ENCODE data around the gene KCND2.

The KCND2 gene

DNA sequence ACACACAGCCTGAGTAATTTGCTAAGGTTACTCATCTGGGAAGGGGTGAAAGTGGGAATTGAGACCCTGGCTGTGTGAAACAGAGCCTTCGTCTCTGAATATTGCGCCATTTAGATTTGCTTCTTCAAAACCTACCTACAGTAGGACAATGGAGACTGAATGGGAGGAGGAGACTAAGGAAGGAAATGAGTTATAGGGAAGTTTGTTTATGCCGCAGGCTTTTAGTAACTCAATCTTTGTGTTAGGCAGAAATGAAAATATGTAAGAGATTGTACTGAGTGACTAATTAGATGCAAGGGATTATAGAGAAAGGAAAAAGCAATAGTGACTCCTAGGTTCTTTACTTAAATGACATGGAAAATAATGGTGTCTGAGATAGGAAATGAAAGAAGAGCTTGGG lies 80.2 kb downstream of the KCND2 start:
- H3K9ac ChIP-seq (ENCODE audit: low read length in 5 of 5): no peak overlapping the region

DNA sequence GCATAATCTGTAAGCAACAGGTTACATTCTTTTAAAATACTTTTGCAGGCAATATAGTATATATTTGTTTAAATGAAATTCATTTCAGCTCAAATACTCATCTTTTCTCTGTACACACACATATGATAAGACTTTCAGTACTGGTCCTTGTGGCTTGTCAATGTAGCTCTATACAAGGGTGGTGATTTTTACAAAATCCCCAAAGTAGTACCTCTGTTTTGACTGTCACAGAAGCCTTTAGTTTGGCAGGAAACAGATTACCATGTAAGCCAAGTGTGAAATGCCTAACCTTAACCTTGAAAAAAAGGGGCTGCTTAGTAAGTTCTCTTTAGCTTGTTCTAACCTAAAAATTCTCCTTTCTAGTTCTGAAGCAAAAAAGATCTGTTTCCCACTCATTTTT lies 87.9 kb downstream of the KCND2 start:
- Histone ChIP-seq H3K9ac (ENCODE audit: low read length in 5 of 5) (no peak overlapping the region), H3K9me3 (ENCODE audit: control insufficient read depth in 5 of 5, low read length in 5 of 5) (no peaks in the 10 kb centered on the region), H3K27me3 (ENCODE audit: control insufficient read depth in 5 of 5, insufficient read depth in 4 of 5, low read length in 5 of 5) (no peaks in the 10 kb centered on the region), H3K4me1 (ENCODE audit: control insufficient read depth in 5 of 5, insufficient read depth in 5 of 5, low read length in 5 of 5) (no peaks in the 10 kb centered on the region), H3K27ac (ENCODE audit: low read depth, low read length) (no peak overlapping the region), H3K4me3 (ENCODE audit: low read depth in 1 of 5, low read length in 5 of 5) (no peak overlapping the region), H3K36me3 (ENCODE audit: control insufficient read depth in 5 of 5, insufficient read depth in 5 of 5, low read length in 5 of 5) (no peaks in the 10 kb centered on the region)

More for the DNA sequence above, 80.2 kb downstream of the KCND2 start:
- H3K27me3 ChIP-seq (ENCODE audit: control insufficient read depth in 5 of 5, insufficient read depth in 4 of 5, low read length in 5 of 5): no peaks in the 10 kb centered on the region
- no peak overlapping the region for H3K27ac ChIP-seq (ENCODE audit: low read depth, low read length)
- no peaks in the 10 kb centered on the region for H3K4me1 ChIP-seq (ENCODE audit: control insufficient read depth in 5 of 5, insufficient read depth in 5 of 5, low read length in 5 of 5)
- no peaks in the 10 kb centered on the region for H3K36me3 ChIP-seq (ENCODE audit: control insufficient read depth in 5 of 5, insufficient read depth in 5 of 5, low read length in 5 of 5)
- H3K9me3 ChIP-seq (ENCODE audit: control insufficient read depth in 5 of 5, low read length in 5 of 5): no peaks in the 10 kb centered on the region
- H3K4me3 ChIP-seq (ENCODE audit: low read depth in 1 of 5, low read length in 5 of 5): no peak overlapping the region

DNA sequence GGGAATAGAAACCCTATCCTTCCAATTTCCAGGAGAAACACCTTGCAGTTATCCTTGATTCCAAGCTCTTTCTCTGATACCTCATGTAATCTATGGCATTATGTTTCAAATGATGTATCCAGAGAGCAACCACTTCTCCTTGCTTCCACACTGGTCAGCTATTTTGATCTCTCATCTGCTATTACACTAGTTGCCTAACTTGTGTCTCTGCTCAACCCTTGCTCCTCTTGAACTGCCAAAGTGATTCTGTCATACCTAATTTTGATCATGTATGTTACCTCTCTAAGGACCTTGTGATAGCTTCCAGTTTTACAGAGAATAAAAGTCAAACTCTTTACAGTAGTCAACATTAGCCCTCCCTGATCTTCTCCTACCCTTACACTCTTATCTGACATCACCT lies 90.4 kb downstream of the KCND2 start:
- no peak overlapping the region for H3K4me3 ChIP-seq (ENCODE audit: low read depth in 1 of 5, low read length in 5 of 5)
- no peaks in the 10 kb centered on the region for H3K9me3 ChIP-seq (ENCODE audit: control insufficient read depth in 5 of 5, low read length in 5 of 5)
- H3K9ac ChIP-seq (ENCODE audit: low read length in 5 of 5): no peak overlapping the region
- H3K36me3 ChIP-seq (ENCODE audit: control insufficient read depth in 5 of 5, insufficient read depth in 5 of 5, low read length in 5 of 5): no peaks in the 10 kb centered on the region
- H3K27me3 ChIP-seq (ENCODE audit: control insufficient read depth in 5 of 5, insufficient read depth in 4 of 5, low read length in 5 of 5): no peaks in the 10 kb centered on the region
- H3K27ac ChIP-seq (ENCODE audit: low read depth, low read length): no peak overlapping the region
- no peaks in the 10 kb centered on the region for H3K4me1 ChIP-seq (ENCODE audit: control insufficient read depth in 5 of 5, insufficient read depth in 5 of 5, low read length in 5 of 5)

DNA sequence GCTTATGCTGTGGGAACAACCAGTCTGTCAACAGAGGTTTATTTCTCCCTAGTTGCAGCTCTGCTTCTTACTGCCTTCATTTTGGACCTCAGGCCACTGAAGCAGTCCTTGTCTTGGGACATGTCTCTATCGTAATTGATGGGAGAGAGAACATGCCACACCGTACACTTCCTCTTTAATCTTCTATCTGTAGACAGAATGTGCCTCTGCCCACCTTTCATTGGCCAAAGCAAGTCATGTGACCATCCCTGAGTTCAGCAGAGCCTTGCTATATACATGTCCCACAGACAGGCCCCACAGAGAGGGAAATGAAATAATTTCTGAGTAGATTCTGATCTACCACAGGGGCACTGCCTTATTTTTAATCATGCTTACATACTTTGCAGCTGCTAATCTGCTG lies 98.0 kb downstream of the KCND2 start:
- H3K9ac ChIP-seq (ENCODE audit: low read length in 5 of 5): no peak overlapping the region
- no peaks in the 10 kb centered on the region for H3K9me3 ChIP-seq (ENCODE audit: control insufficient read depth in 5 of 5, low read length in 5 of 5)
- H3K4me3 ChIP-seq (ENCODE audit: low read depth in 1 of 5, low read length in 5 of 5): no peak overlapping the region
- no peaks in the 10 kb centered on the region for H3K36me3 ChIP-seq (ENCODE audit: control insufficient read depth in 5 of 5, insufficient read depth in 5 of 5, low read length in 5 of 5)
- H3K27me3 ChIP-seq (ENCODE audit: control insufficient read depth in 5 of 5, insufficient read depth in 4 of 5, low read length in 5 of 5): no peaks in the 10 kb centered on the region
- H3K4me1 ChIP-seq (ENCODE audit: control insufficient read depth in 5 of 5, insufficient read depth in 5 of 5, low read length in 5 of 5): no peaks in the 10 kb centered on the region
- H3K27ac ChIP-seq (ENCODE audit: low read depth, low read length): no peak overlapping the region

DNA sequence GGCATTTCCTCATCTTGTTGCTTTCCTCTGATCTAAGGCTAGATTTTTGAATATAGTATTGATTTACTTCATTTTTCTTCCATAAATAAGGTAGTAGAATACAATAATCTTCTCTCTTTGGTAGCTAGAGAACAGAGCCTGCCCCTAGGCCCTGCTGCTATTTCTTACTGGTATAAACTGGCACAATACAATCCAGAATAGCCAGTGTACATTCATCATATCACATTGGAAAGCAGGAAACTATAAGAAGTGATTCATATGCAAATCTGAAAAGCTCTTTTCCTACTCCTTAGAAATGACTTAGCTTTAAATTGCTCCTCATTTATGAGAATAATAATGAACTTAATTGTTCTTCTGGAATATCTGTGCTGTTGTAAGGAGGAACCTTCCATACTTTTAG lies 100.2 kb downstream of the KCND2 start:
- Histone ChIP-seq H3K4me1 (ENCODE audit: control insufficient read depth in 5 of 5, insufficient read depth in 5 of 5, low read length in 5 of 5) (no peaks in the 10 kb centered on the region), H3K27ac (ENCODE audit: low read depth, low read length) (no peak overlapping the region), H3K36me3 (ENCODE audit: control insufficient read depth in 5 of 5, insufficient read depth in 5 of 5, low read length in 5 of 5) (no peaks in the 10 kb centered on the region), H3K9me3 (ENCODE audit: control insufficient read depth in 5 of 5, low read length in 5 of 5) (no peaks in the 10 kb centered on the region), H3K4me3 (ENCODE audit: low read depth in 1 of 5, low read length in 5 of 5) (no peak overlapping the region), H3K27me3 (ENCODE audit: control insufficient read depth in 5 of 5, insufficient read depth in 4 of 5, low read length in 5 of 5) (no peaks in the 10 kb centered on the region), H3K9ac (ENCODE audit: low read length in 5 of 5) (no peak overlapping the region)

DNA sequence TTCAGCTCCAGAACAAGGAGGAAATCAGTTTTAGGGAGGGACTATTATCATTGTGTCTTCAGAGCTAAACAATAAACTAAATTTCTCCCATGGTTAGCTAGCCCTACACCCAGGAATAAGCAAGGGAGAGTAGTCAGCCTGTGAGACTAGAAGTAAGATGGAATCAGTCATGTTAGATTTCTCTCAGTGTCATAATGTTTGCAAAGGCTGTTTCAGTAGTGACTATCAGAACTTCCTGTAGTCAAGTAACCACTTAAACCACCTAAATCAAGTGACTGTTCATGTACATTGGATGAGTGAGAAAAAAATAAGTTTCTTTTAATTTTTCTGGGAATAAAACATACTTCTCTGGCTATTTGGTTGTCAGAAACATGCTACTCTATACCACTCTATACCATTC lies 121.6 kb downstream of the KCND2 start:
- no peak overlapping the region for H3K27ac ChIP-seq (ENCODE audit: low read depth, low read length)
- no peak overlapping the region for H3K9ac ChIP-seq (ENCODE audit: low read length in 5 of 5)
- no peak overlapping the region for H3K4me3 ChIP-seq (ENCODE audit: low read depth in 1 of 5, low read length in 5 of 5)
- no peaks in the 10 kb centered on the region for H3K4me1 ChIP-seq (ENCODE audit: control insufficient read depth in 5 of 5, insufficient read depth in 5 of 5, low read length in 5 of 5)
- H3K27me3 ChIP-seq (ENCODE audit: control insufficient read depth in 5 of 5, insufficient read depth in 4 of 5, low read length in 5 of 5): no peaks in the 10 kb centered on the region
- H3K9me3 ChIP-seq (ENCODE audit: control insufficient read depth in 5 of 5, low read length in 5 of 5): no peaks in the 10 kb centered on the region
- no peaks in the 10 kb centered on the region for H3K36me3 ChIP-seq (ENCODE audit: control insufficient read depth in 5 of 5, insufficient read depth in 5 of 5, low read length in 5 of 5)

DNA sequence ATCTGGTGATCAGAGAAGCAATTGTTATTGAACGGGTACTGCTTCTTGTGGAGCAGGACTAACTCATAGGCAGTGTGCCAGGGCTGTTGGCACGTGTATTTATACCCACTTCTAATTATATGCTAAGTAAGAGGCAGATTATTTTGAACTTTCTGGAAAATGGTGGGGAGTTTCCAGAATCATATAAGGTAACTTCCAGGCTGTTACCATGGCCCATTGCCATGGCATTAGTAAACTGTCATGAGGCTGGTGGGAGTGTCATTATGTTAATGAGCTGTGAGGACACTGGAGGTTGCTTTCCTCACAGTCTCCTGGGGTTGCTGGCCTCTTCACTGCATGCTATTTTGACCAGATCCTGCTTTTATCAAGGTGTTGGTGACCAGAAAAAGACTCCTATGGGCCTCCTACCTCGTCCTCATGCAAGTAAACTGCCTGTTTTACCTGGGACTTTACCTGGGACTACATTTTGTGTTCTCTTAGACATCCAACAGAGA lies 122.6 kb downstream of the KCND2 start:
- H3K4me3 ChIP-seq (ENCODE audit: low read depth in 1 of 5, low read length in 5 of 5): no peak overlapping the region
- H3K9me3 ChIP-seq (ENCODE audit: control insufficient read depth in 5 of 5, low read length in 5 of 5): no peaks in the 10 kb centered on the region
- H3K27me3 ChIP-seq (ENCODE audit: control insufficient read depth in 5 of 5, insufficient read depth in 4 of 5, low read length in 5 of 5): no peaks in the 10 kb centered on the region
- no peak overlapping the region for H3K27ac ChIP-seq (ENCODE audit: low read depth, low read length)
- no peak overlapping the region for H3K9ac ChIP-seq (ENCODE audit: low read length in 5 of 5)
- H3K4me1 ChIP-seq (ENCODE audit: control insufficient read depth in 5 of 5, insufficient read depth in 5 of 5, low read length in 5 of 5): no peaks in the 10 kb centered on the region
- no peaks in the 10 kb centered on the region for H3K36me3 ChIP-seq (ENCODE audit: control insufficient read depth in 5 of 5, insufficient read depth in 5 of 5, low read length in 5 of 5)

DNA sequence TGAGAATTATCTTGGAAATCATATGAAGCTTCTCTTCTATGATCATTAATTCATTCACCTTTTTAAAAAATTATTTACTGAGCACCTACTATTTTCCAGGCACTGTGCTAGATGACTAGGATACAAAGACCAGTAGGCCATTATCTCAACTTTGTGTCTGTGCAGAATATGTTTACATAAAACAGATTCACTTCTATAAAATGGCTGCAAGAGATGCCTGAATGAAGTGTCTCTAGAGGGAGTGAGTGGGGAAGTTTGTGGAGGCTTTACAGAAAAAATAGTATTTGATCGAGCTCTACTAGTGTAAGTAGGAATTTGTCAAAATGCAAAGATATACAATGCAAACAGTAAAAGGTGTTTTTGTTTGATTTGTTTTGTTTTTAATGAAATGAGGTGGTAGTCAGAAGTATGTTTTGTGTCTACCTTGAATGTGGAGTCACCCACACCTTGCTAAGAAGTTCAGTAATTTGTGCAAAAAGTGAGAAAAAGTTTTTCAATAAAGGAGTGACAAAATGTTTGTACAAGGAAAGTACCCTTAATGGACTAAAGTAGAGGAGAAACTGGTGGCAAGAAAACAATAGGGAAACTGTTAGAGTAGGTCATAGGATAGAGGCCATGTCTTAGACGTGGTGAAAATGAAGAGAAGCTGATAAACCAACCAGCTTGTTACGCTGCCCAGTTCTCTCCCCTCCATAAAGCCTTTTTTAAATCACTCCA lies 125.5 kb downstream of the KCND2 start:
- no peak overlapping the region for H3K27ac ChIP-seq (ENCODE audit: low read depth, low read length)
- H3K9me3 ChIP-seq (ENCODE audit: control insufficient read depth in 5 of 5, low read length in 5 of 5): no peaks in the 10 kb centered on the region
- no peak overlapping the region for H3K4me3 ChIP-seq (ENCODE audit: low read depth in 1 of 5, low read length in 5 of 5)
- no peaks in the 10 kb centered on the region for H3K36me3 ChIP-seq (ENCODE audit: control insufficient read depth in 5 of 5, insufficient read depth in 5 of 5, low read length in 5 of 5)
- H3K4me1 ChIP-seq (ENCODE audit: control insufficient read depth in 5 of 5, insufficient read depth in 5 of 5, low read length in 5 of 5): peaks cover 0 to 2% (median 0%) of the 10 kb centered on the region in 5 donors
- no peak overlapping the region for H3K9ac ChIP-seq (ENCODE audit: low read length in 5 of 5)
- H3K27me3 ChIP-seq (ENCODE audit: control insufficient read depth in 5 of 5, insufficient read depth in 4 of 5, low read length in 5 of 5): no peaks in the 10 kb centered on the region

DNA sequence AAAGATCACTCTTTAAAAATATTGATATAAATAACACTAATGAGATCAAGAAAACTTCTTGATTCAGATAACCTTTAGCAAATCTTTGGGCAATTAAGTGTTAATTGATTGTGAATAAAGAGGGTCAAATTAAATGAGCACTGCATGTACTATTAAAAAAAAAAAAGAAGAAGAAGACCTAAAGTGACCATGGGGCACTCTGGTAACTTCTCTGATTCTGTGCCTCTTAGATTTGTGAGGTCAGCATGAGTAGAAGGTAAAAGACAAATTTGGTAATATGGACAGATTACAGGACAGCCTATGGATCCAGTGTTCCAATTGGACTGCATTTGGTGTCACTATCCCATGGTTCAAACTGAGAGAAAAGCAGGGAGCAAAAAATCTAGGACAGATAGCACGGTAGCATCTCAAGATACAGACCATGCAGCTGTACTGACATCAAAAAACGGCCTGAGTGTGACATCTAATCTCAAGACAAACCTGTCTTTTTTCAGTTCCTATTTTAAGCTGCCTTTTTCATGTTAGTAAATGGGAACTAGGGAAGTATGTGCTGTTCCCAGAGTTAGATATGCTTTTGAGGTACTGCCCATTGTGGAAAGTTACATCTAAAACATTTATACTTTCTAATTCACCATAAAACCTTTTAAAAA lies 128.0 kb downstream of the KCND2 start:
- Histone ChIP-seq H3K36me3 (ENCODE audit: control insufficient read depth in 5 of 5, insufficient read depth in 5 of 5, low read length in 5 of 5) (no peaks in the 10 kb centered on the region), H3K9ac (ENCODE audit: low read length in 5 of 5) (no peak overlapping the region), H3K9me3 (ENCODE audit: control insufficient read depth in 5 of 5, low read length in 5 of 5) (no peaks in the 10 kb centered on the region), H3K4me1 (ENCODE audit: control insufficient read depth in 5 of 5, insufficient read depth in 5 of 5, low read length in 5 of 5) (peaks cover 0 to 2% (median 0%) of the 10 kb centered on the region in 5 donors), H3K27ac (ENCODE audit: low read depth, low read length) (no peak overlapping the region), H3K4me3 (ENCODE audit: low read depth in 1 of 5, low read length in 5 of 5) (no peak overlapping the region), H3K27me3 (ENCODE audit: control insufficient read depth in 5 of 5, insufficient read depth in 4 of 5, low read length in 5 of 5) (no peaks in the 10 kb centered on the region)

DNA sequence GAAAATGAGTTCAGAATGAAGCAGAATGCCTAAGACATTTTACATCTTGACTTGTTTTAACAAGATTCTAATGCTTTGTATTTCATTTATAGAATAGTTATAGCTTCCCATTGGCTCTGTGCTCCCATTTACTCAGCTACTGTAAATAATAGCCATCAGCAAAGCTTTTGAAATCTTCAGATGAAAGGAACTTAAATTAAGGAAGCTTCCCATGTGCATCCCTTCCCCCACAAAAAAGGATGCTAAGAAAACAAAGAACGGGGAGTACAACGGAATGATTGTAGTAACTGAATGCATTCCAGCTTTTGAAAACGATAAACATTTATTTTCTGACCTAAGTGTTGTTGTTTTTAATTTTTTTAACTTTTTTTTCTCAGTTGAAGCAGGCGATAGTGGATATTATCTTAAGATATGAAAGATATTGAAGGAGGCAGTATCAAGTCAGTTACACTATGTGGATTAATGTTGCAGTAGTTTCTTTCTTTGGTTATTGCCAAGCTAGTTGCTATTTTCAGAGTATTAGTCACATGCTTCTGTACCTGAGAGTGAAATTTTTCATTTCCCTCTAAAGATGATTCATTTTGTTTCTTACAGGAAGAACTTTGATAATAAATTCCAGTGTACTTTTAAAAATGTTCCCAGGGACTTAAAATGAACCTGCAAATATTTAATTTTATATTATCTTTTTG lies 129.2 kb downstream of the KCND2 start:
- Histone ChIP-seq H3K27ac (ENCODE audit: low read depth, low read length) (no peak overlapping the region), H3K4me1 (ENCODE audit: control insufficient read depth in 5 of 5, insufficient read depth in 5 of 5, low read length in 5 of 5) (peaks cover 0 to 2% (median 0%) of the 10 kb centered on the region in 5 donors), H3K36me3 (ENCODE audit: control insufficient read depth in 5 of 5, insufficient read depth in 5 of 5, low read length in 5 of 5) (no peaks in the 10 kb centered on the region), H3K4me3 (ENCODE audit: low read depth in 1 of 5, low read length in 5 of 5) (no peak overlapping the region), H3K9ac (ENCODE audit: low read length in 5 of 5) (no peak overlapping the region), H3K9me3 (ENCODE audit: control insufficient read depth in 5 of 5, low read length in 5 of 5) (no peaks in the 10 kb centered on the region), H3K27me3 (ENCODE audit: control insufficient read depth in 5 of 5, insufficient read depth in 4 of 5, low read length in 5 of 5) (no peaks in the 10 kb centered on the region)
